ENCODE data around the gene CCNB2.

DNA sequence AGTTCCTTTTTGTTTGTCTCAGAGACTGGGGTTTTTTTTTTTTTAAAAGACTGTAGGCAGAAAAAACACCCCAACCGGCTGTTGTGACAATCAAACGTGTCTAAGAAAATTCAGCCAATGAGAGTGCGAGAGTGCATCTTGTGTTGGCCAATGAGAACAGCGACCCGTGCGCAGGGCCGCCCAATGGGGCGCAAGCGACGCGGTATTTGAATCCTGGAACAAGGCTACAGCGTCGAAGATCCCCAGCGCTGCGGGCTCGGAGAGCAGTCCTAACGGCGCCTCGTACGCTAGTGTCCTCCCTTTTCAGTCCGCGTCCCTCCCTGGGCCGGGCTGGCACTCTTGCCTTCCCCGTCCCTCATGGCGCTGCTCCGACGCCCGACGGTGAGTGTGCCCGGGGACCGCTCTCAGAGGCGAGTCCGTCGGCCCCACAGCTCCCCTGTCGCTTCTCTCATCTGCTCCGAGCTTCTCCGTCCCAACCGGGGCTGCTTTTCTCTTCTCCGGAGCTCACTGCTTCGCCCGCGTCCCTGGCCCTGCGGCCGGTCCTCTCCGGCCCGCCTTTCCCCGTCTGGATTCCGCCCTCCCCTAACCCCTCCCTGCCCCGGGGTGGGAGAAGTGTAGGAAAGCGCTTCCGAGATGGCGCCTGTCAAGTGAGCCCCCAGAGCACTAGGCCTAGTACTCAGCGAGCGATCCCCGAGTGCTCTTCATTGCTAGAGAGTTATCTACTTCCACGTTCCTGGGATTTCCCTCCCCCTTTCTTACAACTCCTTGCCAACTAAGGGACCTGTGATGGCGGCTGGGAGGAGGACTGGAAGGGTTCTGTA, at the start of gene CCNB2:
- TF ChIP-seq, protein P1, sequence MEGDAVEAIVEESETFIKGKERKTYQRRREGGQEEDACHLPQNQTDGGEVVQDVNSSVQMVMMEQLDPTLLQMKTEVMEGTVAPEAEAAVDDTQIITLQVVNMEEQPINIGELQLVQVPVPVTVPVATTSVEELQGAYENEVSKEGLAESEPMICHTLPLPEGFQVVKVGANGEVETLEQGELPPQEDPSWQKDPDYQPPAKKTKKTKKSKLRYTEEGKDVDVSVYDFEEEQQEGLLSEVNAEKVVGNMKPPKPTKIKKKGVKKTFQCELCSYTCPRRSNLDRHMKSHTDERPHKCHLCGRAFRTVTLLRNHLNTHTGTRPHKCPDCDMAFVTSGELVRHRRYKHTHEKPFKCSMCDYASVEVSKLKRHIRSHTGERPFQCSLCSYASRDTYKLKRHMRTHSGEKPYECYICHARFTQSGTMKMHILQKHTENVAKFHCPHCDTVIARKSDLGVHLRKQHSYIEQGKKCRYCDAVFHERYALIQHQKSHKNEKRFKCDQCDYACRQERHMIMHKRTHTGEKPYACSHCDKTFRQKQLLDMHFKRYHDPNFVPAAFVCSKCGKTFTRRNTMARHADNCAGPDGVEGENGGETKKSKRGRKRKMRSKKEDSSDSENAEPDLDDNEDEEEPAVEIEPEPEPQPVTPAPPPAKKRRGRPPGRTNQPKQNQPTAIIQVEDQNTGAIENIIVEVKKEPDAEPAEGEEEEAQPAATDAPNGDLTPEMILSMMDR (IDR thresholded peaks at IDR 0.05; ENCODE audit: poor library complexity, severe bottlenecking): peak; percentile 13
- TF ChIP-seq EZH2 (IDR thresholded peaks at IDR 0.05; ENCODE audit: borderline replicate concordance, insufficient read depth, low read length, poor library complexity, severe bottlenecking) (no peak), EP300 (conservative IDR thresholded peaks at IDR 0.05; ENCODE audit: poor library complexity, severe bottlenecking) (no peak), RAD21 (conservative IDR thresholded peaks at IDR 0.05) (no peak), POLR2AphosphoS5 (IDR thresholded peaks at IDR 0.05) (peak; percentile 63), MXI1 (conservative IDR thresholded peaks at IDR 0.05; ENCODE audit: poor library complexity, severe bottlenecking) (peak; percentile 99), TAF1 (IDR thresholded peaks at IDR 0.05; ENCODE audit: low read depth) (peak; percentile 35), SMC3 (conservative IDR thresholded peaks at IDR 0.05; ENCODE audit: poor library complexity) (peak; percentile 52)
- TF ChIP-seq, protein P2, sequence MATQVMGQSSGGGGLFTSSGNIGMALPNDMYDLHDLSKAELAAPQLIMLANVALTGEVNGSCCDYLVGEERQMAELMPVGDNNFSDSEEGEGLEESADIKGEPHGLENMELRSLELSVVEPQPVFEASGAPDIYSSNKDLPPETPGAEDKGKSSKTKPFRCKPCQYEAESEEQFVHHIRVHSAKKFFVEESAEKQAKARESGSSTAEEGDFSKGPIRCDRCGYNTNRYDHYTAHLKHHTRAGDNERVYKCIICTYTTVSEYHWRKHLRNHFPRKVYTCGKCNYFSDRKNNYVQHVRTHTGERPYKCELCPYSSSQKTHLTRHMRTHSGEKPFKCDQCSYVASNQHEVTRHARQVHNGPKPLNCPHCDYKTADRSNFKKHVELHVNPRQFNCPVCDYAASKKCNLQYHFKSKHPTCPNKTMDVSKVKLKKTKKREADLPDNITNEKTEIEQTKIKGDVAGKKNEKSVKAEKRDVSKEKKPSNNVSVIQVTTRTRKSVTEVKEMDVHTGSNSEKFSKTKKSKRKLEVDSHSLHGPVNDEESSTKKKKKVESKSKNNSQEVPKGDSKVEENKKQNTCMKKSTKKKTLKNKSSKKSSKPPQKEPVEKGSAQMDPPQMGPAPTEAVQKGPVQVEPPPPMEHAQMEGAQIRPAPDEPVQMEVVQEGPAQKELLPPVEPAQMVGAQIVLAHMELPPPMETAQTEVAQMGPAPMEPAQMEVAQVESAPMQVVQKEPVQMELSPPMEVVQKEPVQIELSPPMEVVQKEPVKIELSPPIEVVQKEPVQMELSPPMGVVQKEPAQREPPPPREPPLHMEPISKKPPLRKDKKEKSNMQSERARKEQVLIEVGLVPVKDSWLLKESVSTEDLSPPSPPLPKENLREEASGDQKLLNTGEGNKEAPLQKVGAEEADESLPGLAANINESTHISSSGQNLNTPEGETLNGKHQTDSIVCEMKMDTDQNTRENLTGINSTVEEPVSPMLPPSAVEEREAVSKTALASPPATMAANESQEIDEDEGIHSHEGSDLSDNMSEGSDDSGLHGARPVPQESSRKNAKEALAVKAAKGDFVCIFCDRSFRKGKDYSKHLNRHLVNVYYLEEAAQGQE (IDR thresholded peaks at IDR 0.05; ENCODE audit: borderline replicate concordance): no peak

Data from neural cell (in vitro differentiated cells).